GM23338 (cell line): ENCODE data around the gene BRD7. TPM values are rescaled to one million over a fixed set of nuclear protein-coding genes. Genes with fewer than 3 reads are reported as not detected.

Source experiments
- ATAC-seq: fragments of 200-7000 bp; cut with Tn5 transposase; 3 replicates; pipeline ENCODE4 v1.9.1; 2020
- DNase-seq: peaks from one replicate; pipeline ENCODE4 v3.0.0-alpha.2; 2015; ENCODE audit warnings: low spot score
- H2AFZ ChIP-seq: fragments of 200-600 bp; sonication (generic); 2 replicates; pipeline ENCODE4 v1.8.0; 2016; ENCODE audit warnings: antibody characterized with exemption, mild to moderate bottlenecking, moderate library complexity
- H3F3A ChIP-seq: fragments of 200-600 bp; sonication (generic); replicated peaks from 2 replicates; pipeline ENCODE4 v1.8.0; 2017; ENCODE audit warnings: antibody characterized with exemption, mixed run types, low read depth
- H3K27ac ChIP-seq: fragments of 200-600 bp; sonication (generic); 2 replicates; pipeline ENCODE4 v1.6.1; 2016; ENCODE audit warnings: low read depth
- H3K27me3 ChIP-seq: fragments of 200-600 bp; sonication (generic); 2 replicates; pipeline ENCODE4 v1.8.0; 2016; ENCODE audit warnings: mild to moderate bottlenecking, mixed run types, moderate library complexity; ENCODE audit not compliant: insufficient read depth
- H3K36me3 ChIP-seq: fragments of 200-600 bp; sonication (generic); 2 replicates; pipeline ENCODE4 v1.8.0; 2016; ENCODE audit warnings: mild to moderate bottlenecking; ENCODE audit not compliant: insufficient read depth
- H3K4me1 ChIP-seq: fragments of 200-600 bp; sonication (generic); 2 replicates; pipeline ENCODE4 v1.8.0; 2016; ENCODE audit warnings: mild to moderate bottlenecking, moderate library complexity; ENCODE audit not compliant: insufficient read depth
- H3K4me2 ChIP-seq: fragments of 200-600 bp; sonication (generic); 2 replicates; pipeline ENCODE4 v1.7.1; 2017; ENCODE audit warnings: mixed run types
- H3K4me3 ChIP-seq: fragments of 200-600 bp; sonication (generic); 2 replicates; pipeline ENCODE4 v1.6.1; 2016; ENCODE audit warnings: mixed run types
- H3K79me2 ChIP-seq: fragments of 200-600 bp; sonication (generic); replicated peaks from 2 replicates; pipeline ENCODE4 v1.8.0; 2017; ENCODE audit warnings: mild to moderate bottlenecking; ENCODE audit not compliant: insufficient read depth
- H3K9me2 ChIP-seq: fragments of 200-600 bp; sonication (generic); 2 replicates; pipeline ENCODE4 v1.8.0; 2017; ENCODE audit not compliant: insufficient read depth
- H4K20me1 ChIP-seq: fragments of 200-600 bp; sonication (generic); replicated peaks from 2 replicates; pipeline ENCODE4 v1.8.0; 2017; ENCODE audit warnings: mild to moderate bottlenecking; ENCODE audit not compliant: insufficient read depth
- H3K27ac Mint-ChIP-seq: 2 replicates; pipeline ENCODE4 v1.8.0; 2020; ENCODE audit warnings: inconsistent platforms, mild to moderate bottlenecking, moderate library complexity, mixed read lengths
- H3K27me3 Mint-ChIP-seq: 3 replicates; pipeline ENCODE4 v1.8.0; 2022; ENCODE audit warnings: low read depth, mild to moderate bottlenecking, moderate library complexity, mixed read lengths, inconsistent platforms; ENCODE audit not compliant: insufficient read depth, poor library complexity
- H3K36me3 Mint-ChIP-seq: 3 replicates; pipeline ENCODE4 v1.8.0; 2021; ENCODE audit warnings: low read depth, mild to moderate bottlenecking, inconsistent platforms, moderate library complexity, mixed read lengths
- H3K4me1 Mint-ChIP-seq: 3 replicates; pipeline ENCODE4 v1.8.0; 2020; ENCODE audit warnings: mild to moderate bottlenecking, inconsistent platforms, mixed read lengths
- H3K4me3 Mint-ChIP-seq: 3 replicates; pipeline ENCODE4 v1.8.0; 2021; ENCODE audit warnings: moderate library complexity, mild to moderate bottlenecking, inconsistent platforms, mixed read lengths
- H3K9me3 Mint-ChIP-seq: 3 replicates; pipeline ENCODE4 v1.8.0; 2020; ENCODE audit warnings: moderate library complexity, mild to moderate bottlenecking, inconsistent platforms, mixed read lengths
- CREB1 ChIP-seq: fragments of 250-450 bp; sonication (Bioruptor Pico); IDR thresholded peaks from 2 replicates; pipeline ENCODE4 v1.5.0; 2020; ENCODE audit warnings: low read depth, mild to moderate bottlenecking, moderate library complexity
- CTCF ChIP-seq, 2 experiments: fragments of 200-600 bp in 1 of 2; sonication (generic) in 1 of 2; conservative IDR thresholded peaks; 2 replicates each; pipeline versions ENCODE4 v1.5.1 to v1.6.1; 2016 to 2017; ENCODE audit warnings: antibody characterized with exemption in 2 of 2, low read depth in 2 of 2, mild to moderate bottlenecking in 2 of 2, moderate library complexity in 1 of 2
- ETS1 ChIP-seq: IDR thresholded peaks from 2 replicates; pipeline ENCODE4 v1.6.1; 2016; ENCODE audit warnings: antibody characterized with exemption
- EZH2 ChIP-seq: fragments of 200-600 bp; sonication (generic); IDR thresholded peaks from one replicate; pipeline ENCODE4 v1.8.0; 2017; ENCODE audit warnings: antibody characterized with exemption, mild to moderate bottlenecking, low read depth; ENCODE audit not compliant: unreplicated experiment
- EZH2phosphoT487 ChIP-seq: fragments of 200-600 bp; sonication (generic); IDR thresholded peaks from one replicate; pipeline ENCODE4 v1.8.1; 2018; ENCODE audit warnings: antibody characterized with exemption; ENCODE audit not compliant: unreplicated experiment
- JUNB ChIP-seq: IDR thresholded peaks from one replicate; pipeline ENCODE4 v1.6.1; 2016; ENCODE audit warnings: antibody characterized with exemption; ENCODE audit not compliant: unreplicated experiment
- NANOG ChIP-seq: IDR thresholded peaks from 2 replicates; pipeline ENCODE4 v1.6.1; 2016; ENCODE audit warnings: antibody characterized with exemption, borderline replicate concordance
- POLR2AphosphoS5 ChIP-seq: IDR thresholded peaks from 2 replicates; pipeline ENCODE4 v1.6.1; 2016; ENCODE audit warnings: antibody characterized with exemption, low read depth
- REST ChIP-seq: IDR thresholded peaks from one replicate; pipeline ENCODE4 v1.6.1; 2018; ENCODE audit warnings: antibody characterized with exemption; ENCODE audit not compliant: unreplicated experiment
- STAT1 ChIP-seq: IDR thresholded peaks from one replicate; pipeline ENCODE4 v1.6.1; 2016; ENCODE audit warnings: antibody characterized with exemption; ENCODE audit not compliant: unreplicated experiment
- ZNF114 ChIP-seq: fragments of 250-450 bp; sonication (Bioruptor Pico); IDR thresholded peaks from 2 replicates; pipeline ENCODE4 v1.5.0; 2020; ENCODE audit warnings: mild to moderate bottlenecking, moderate library complexity
- ZNF331 ChIP-seq: fragments of 250-450 bp; sonication (Bioruptor Pico); IDR thresholded peaks from 2 replicates; pipeline ENCODE4 v1.5.0; 2020; ENCODE audit warnings: low read depth, mild to moderate bottlenecking, moderate library complexity
- polyA plus RNA-seq: library from polyadenylated mRNA; unstranded; fragments of >200 nt; fragmentation: Nextera tagmentation; extraction: Ambion mirVana; gene quantifications from 2 replicates; pipeline ENCODE4 v1.2.1, GENCODE V29; 2016
- total RNA-seq: library from RNA; depleted of rRNA; stranded (reverse); fragments of >200 nt; shearing (Covaris generic); gene quantifications from 2 replicates; pipeline ENCODE4 v1.2.3, GENCODE V29; 2014

The BRD7 gene
- total and polyA plus RNA-seq, 2 experiments from 2014 or later: 93.0 to 149 TPM

- no peak overlapping the region for H2AFZ ChIP-seq
- no peak overlapping the region for H3K27ac Mint-ChIP-seq
Measured at GRCh38 chr16:50288920-50289319, 79.9 kb downstream of the BRD7 start.

More at GRCh38 chr16:50288920-50289319, 79.9 kb downstream of the BRD7 start:
- H3F3A ChIP-seq: no peaks in the 10 kb centered on the region
- no peak overlapping the region for H3K4me2 ChIP-seq
- H4K20me1 ChIP-seq: no peaks in the 10 kb centered on the region
- Mint-ChIP-seq H3K9me3 (peaks cover 4% of the 10 kb centered on the region; the same call in 1 of the 3 replicates), H3K36me3 (no peaks in the 10 kb centered on the region; the same call in 2 of the 3 replicates), H3K4me3 (no peak overlapping the region), H3K27me3 (no peaks in the 10 kb centered on the region), H3K4me1 (no peaks in the 10 kb centered on the region)
- no peaks in the 10 kb centered on the region for H3K4me1 ChIP-seq
- no peak overlapping the region for H3K27ac ChIP-seq
- H3K9me2 ChIP-seq: no peaks in the 10 kb centered on the region
- no peaks in the 10 kb centered on the region for H3K27me3 ChIP-seq
- H3K4me3 ChIP-seq: no peak overlapping the region
- H3K79me2 ChIP-seq: no peaks in the 10 kb centered on the region
- DNase-seq (no peak), ATAC-seq (no peak)
- H3K36me3 ChIP-seq: no peaks in the 10 kb centered on the region
- TF ChIP-seq ZNF331: no peak
- no peak for TF ChIP-seq REST
- TF ChIP-seq NANOG: no peak
- no peak for TF ChIP-seq CREB1 (CRISPR knock-in tag)
- TF ChIP-seq STAT1: no peak
- no peak for TF ChIP-seq EZH2
- no peak for TF ChIP-seq JUNB
- no peak for TF ChIP-seq CTCF (conservative IDR thresholded peaks at IDR 0.05; ENCODE audit: low read depth in 2 of 2)
- TF ChIP-seq ZNF114: no peak
- no peak for TF ChIP-seq POLR2AphosphoS5
- TF ChIP-seq ETS1: no peak
- TF ChIP-seq EZH2phosphoT487: no peak
